PFSK-1 (cell line): ENCODE results near the gene PCGF6.

ENCODE experiments used
- FOXP2 ChIP-seq: optimal IDR thresholded peaks from 2 replicates; pipeline ENCODE3; 2011; ENCODE audit warnings: borderline replicate concordance, control low read depth, inconsistent platforms; ENCODE audit not compliant: insufficient read depth; ENCODE audit errors: extremely low read length, extremely low read depth
- POLR2AphosphoS5 ChIP-seq: IDR thresholded peaks from 2 replicates; pipeline ENCODE4 v1.6.1; 2012; ENCODE audit warnings: low read depth, mild to moderate bottlenecking, control low read depth, low read length, moderate library complexity
- SIN3A ChIP-seq: IDR thresholded peaks from 2 replicates; pipeline ENCODE4 v1.6.1; 2012; ENCODE audit warnings: mild to moderate bottlenecking, low read length, moderate library complexity, borderline replicate concordance; ENCODE audit not compliant: insufficient read depth
- TAF1 ChIP-seq: IDR thresholded peaks from 2 replicates; pipeline ENCODE4 v1.6.1; 2012; ENCODE audit warnings: low read length, control low read depth, borderline replicate concordance; ENCODE audit not compliant: insufficient read depth
- TF ChIP-seq, protein P1 (sequence below), 2 experiments: IDR thresholded peaks; 2 replicates each; pipeline versions ENCODE4 v1.6.1 to v1.8.0; 2011 to 2012; ENCODE audit warnings: low read depth in 2 of 2, low read length in 2 of 2, control low read depth in 1 of 2, inconsistent platforms in 1 of 2, mild to moderate bottlenecking in 1 of 2, moderate library complexity in 1 of 2; ENCODE audit not compliant: insufficient read depth in 1 of 2

DNA sequence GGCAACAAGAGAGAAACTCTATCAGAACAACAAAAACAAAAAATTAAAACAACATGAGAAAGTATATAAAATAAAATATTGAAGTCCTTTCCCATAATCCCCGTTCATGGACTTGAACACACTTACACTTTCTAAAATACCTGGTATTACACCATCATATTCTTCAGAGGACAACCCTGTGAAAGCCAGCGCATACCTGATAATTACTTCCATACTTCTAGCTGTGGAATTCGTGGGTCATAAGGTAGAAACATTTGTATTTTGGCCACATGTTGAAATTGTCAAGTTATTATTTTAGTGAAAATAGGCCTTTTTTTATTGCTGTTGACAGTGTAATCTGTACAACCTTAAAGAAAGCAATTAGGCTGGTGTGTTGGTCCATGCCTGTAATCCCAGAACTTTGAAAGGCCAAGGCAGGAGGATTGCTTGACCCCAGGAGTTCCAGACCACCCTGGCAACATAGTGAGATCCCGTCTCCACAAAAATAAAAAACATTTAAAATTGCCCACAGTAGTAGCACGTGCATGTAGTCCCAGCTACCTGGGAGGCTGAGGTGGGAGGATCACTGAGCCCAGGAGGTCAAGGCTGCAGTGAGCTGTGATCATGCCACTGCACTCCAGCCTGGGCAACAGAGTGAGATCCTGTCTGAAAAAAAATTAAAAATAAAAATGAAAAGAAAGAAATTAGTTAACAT, 5.1 kb upstream of the PCGF6 start:
- TF ChIP-seq, protein P1, sequence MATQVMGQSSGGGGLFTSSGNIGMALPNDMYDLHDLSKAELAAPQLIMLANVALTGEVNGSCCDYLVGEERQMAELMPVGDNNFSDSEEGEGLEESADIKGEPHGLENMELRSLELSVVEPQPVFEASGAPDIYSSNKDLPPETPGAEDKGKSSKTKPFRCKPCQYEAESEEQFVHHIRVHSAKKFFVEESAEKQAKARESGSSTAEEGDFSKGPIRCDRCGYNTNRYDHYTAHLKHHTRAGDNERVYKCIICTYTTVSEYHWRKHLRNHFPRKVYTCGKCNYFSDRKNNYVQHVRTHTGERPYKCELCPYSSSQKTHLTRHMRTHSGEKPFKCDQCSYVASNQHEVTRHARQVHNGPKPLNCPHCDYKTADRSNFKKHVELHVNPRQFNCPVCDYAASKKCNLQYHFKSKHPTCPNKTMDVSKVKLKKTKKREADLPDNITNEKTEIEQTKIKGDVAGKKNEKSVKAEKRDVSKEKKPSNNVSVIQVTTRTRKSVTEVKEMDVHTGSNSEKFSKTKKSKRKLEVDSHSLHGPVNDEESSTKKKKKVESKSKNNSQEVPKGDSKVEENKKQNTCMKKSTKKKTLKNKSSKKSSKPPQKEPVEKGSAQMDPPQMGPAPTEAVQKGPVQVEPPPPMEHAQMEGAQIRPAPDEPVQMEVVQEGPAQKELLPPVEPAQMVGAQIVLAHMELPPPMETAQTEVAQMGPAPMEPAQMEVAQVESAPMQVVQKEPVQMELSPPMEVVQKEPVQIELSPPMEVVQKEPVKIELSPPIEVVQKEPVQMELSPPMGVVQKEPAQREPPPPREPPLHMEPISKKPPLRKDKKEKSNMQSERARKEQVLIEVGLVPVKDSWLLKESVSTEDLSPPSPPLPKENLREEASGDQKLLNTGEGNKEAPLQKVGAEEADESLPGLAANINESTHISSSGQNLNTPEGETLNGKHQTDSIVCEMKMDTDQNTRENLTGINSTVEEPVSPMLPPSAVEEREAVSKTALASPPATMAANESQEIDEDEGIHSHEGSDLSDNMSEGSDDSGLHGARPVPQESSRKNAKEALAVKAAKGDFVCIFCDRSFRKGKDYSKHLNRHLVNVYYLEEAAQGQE (IDR thresholded peaks at IDR 0.05; ENCODE audit: insufficient read depth in 1 of 2, low read depth in 2 of 2, low read length in 2 of 2): no peak
- TF ChIP-seq TAF1: no peak
- TF ChIP-seq SIN3A: no peak
- TF ChIP-seq POLR2AphosphoS5: no peak
- no peak for TF ChIP-seq FOXP2
